ENCODE results near the gene CTNNA3. TPM values are rescaled to one million over a fixed set of nuclear protein-coding genes. Genes with fewer than 3 reads are reported as not detected.

The CTNNA3 gene
- polyA plus RNA-seq, 1 donor from 2014 or later, result 0.14 TPM

DNA sequence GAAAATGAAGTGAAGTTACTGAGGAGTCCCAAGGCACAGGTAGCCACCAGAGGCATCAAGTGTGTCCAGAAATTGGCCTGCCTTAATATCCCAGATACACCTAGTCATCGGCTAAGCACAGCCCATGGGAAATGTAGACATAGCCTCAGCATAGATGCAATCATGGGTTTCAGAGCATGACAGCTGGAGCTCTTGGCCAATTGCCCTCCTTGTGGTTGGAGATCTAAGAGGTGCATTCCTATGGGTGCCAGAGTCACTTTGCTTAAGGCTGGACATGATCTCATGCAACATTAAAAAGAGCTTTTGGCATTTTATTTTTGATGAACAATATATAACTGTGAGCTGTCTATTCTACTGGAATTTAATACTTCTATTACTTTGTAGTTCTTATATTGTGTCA, 1528.2 kb downstream of the CTNNA3 start:
- Histone ChIP-seq H4K20me1 (ENCODE audit: insufficient read depth) (no peaks in the 10 kb centered on the region), H2AFZ (ENCODE audit: low read depth, low read length) (no peak overlapping the region), H3K36me3 (ENCODE audit: insufficient read depth, low read length) (no peaks in the 10 kb centered on the region), H3K27ac (ENCODE audit: low read length) (no peak overlapping the region), H3K9me2 (ENCODE audit: insufficient read depth, low read length) (no peaks in the 10 kb centered on the region), H3K27me3 (ENCODE audit: insufficient read depth, low read depth, low read length) (no peaks in the 10 kb centered on the region), H3K4me2 (ENCODE audit: low read length) (no peak overlapping the region), H3K9ac (ENCODE audit: low read length) (no peak overlapping the region), H3F3A (ENCODE audit: insufficient read depth, low read length, poor library complexity, severe bottlenecking) (no peaks in the 10 kb centered on the region), H3K9me3 (ENCODE audit: low read length) (no peaks in the 10 kb centered on the region), H3K4me3 (ENCODE audit: low read length) (no peak overlapping the region), H3K79me2 (replicated peaks; ENCODE audit: insufficient read depth, low read length) (no peaks in the 10 kb centered on the region)
- TF ChIP-seq SMC3 (conservative IDR thresholded peaks at IDR 0.05; ENCODE audit: poor library complexity), result no peak
- TF ChIP-seq, protein P1, sequence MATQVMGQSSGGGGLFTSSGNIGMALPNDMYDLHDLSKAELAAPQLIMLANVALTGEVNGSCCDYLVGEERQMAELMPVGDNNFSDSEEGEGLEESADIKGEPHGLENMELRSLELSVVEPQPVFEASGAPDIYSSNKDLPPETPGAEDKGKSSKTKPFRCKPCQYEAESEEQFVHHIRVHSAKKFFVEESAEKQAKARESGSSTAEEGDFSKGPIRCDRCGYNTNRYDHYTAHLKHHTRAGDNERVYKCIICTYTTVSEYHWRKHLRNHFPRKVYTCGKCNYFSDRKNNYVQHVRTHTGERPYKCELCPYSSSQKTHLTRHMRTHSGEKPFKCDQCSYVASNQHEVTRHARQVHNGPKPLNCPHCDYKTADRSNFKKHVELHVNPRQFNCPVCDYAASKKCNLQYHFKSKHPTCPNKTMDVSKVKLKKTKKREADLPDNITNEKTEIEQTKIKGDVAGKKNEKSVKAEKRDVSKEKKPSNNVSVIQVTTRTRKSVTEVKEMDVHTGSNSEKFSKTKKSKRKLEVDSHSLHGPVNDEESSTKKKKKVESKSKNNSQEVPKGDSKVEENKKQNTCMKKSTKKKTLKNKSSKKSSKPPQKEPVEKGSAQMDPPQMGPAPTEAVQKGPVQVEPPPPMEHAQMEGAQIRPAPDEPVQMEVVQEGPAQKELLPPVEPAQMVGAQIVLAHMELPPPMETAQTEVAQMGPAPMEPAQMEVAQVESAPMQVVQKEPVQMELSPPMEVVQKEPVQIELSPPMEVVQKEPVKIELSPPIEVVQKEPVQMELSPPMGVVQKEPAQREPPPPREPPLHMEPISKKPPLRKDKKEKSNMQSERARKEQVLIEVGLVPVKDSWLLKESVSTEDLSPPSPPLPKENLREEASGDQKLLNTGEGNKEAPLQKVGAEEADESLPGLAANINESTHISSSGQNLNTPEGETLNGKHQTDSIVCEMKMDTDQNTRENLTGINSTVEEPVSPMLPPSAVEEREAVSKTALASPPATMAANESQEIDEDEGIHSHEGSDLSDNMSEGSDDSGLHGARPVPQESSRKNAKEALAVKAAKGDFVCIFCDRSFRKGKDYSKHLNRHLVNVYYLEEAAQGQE (IDR thresholded peaks at IDR 0.05; ENCODE audit: borderline replicate concordance), result no peak
- TF ChIP-seq MXI1 (conservative IDR thresholded peaks at IDR 0.05; ENCODE audit: poor library complexity, severe bottlenecking), result no peak
- no peak for TF ChIP-seq EP300 (conservative IDR thresholded peaks at IDR 0.05; ENCODE audit: poor library complexity, severe bottlenecking)
- TF ChIP-seq EZH2 (IDR thresholded peaks at IDR 0.05; ENCODE audit: borderline replicate concordance, insufficient read depth, low read length, poor library complexity, severe bottlenecking), result no peak

DNA sequence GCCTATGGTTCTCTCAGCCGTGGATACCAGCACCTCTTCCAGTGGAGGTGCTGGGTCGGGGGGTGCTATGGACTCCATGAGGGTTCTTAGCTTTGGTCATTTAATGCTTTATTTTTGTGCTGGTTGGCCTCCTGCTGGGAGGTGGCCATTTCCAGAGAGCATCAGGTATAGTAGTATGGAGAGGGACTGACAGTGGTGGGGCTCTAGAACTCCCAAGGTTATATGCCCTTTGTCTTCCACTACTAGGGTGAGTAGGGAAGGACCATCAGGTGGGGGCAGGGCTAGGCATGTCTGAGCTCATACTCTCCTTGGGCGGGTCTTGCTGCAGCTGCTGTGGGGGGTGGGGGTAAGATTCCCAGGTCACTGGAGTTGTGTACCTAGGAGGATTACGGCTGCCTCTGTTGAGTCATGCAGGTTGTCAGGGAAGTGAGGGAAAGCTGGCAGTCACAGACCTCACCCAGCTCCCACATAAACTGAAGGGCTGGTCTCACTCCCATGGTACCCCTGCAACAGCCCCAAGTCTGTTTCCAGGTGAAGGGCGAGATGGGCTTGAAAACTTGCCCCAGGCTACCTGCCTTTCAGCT, 1533.3 kb downstream of the CTNNA3 start:
- no peaks in the 10 kb centered on the region for H3K36me3 ChIP-seq (ENCODE audit: insufficient read depth, low read length)
- no peak overlapping the region for H3K4me2 ChIP-seq (ENCODE audit: low read length)
- no peaks in the 10 kb centered on the region for H4K20me1 ChIP-seq (ENCODE audit: insufficient read depth)
- H3K4me3 ChIP-seq (ENCODE audit: low read length), result no peak overlapping the region
- H2AFZ ChIP-seq (ENCODE audit: low read depth, low read length), result no peak overlapping the region
- no peak overlapping the region for H3K27ac ChIP-seq (ENCODE audit: low read length)
- no peak for TF ChIP-seq EZH2 (IDR thresholded peaks at IDR 0.05; ENCODE audit: borderline replicate concordance, insufficient read depth, low read length, poor library complexity, severe bottlenecking)
- TF ChIP-seq POLR2AphosphoS5 (IDR thresholded peaks at IDR 0.05), result no peak
- no peak for TF ChIP-seq SMC3 (conservative IDR thresholded peaks at IDR 0.05; ENCODE audit: poor library complexity)
- TF ChIP-seq, protein P2, sequence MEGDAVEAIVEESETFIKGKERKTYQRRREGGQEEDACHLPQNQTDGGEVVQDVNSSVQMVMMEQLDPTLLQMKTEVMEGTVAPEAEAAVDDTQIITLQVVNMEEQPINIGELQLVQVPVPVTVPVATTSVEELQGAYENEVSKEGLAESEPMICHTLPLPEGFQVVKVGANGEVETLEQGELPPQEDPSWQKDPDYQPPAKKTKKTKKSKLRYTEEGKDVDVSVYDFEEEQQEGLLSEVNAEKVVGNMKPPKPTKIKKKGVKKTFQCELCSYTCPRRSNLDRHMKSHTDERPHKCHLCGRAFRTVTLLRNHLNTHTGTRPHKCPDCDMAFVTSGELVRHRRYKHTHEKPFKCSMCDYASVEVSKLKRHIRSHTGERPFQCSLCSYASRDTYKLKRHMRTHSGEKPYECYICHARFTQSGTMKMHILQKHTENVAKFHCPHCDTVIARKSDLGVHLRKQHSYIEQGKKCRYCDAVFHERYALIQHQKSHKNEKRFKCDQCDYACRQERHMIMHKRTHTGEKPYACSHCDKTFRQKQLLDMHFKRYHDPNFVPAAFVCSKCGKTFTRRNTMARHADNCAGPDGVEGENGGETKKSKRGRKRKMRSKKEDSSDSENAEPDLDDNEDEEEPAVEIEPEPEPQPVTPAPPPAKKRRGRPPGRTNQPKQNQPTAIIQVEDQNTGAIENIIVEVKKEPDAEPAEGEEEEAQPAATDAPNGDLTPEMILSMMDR (IDR thresholded peaks at IDR 0.05; ENCODE audit: poor library complexity, severe bottlenecking), result no peak
- TF ChIP-seq RAD21 (conservative IDR thresholded peaks at IDR 0.05), result no peak
- TF ChIP-seq EP300 (conservative IDR thresholded peaks at IDR 0.05; ENCODE audit: poor library complexity, severe bottlenecking), result no peak
- TF ChIP-seq, protein P1 (IDR thresholded peaks at IDR 0.05; ENCODE audit: borderline replicate concordance), result no peak
- TF ChIP-seq TAF1 (IDR thresholded peaks at IDR 0.05; ENCODE audit: low read depth), result no peak
- no peak for TF ChIP-seq MXI1 (conservative IDR thresholded peaks at IDR 0.05; ENCODE audit: poor library complexity, severe bottlenecking)
- H3K9ac ChIP-seq (ENCODE audit: low read length), result no peak overlapping the region
- no peaks in the 10 kb centered on the region for H3K9me2 ChIP-seq (ENCODE audit: insufficient read depth, low read length)
- H3K27me3 ChIP-seq (ENCODE audit: insufficient read depth, low read depth, low read length), result no peaks in the 10 kb centered on the region
- no peaks in the 10 kb centered on the region for H3K9me3 ChIP-seq (ENCODE audit: low read length)
- no peaks in the 10 kb centered on the region for H3K79me2 ChIP-seq (replicated peaks; ENCODE audit: insufficient read depth, low read length)
- no peaks in the 10 kb centered on the region for H3F3A ChIP-seq (ENCODE audit: insufficient read depth, low read length, poor library complexity, severe bottlenecking)
